K562 (cell line): ENCODE results near the gene ACAD8. TPM values are rescaled to one million over a fixed set of nuclear protein-coding genes. Genes with fewer than 3 reads are reported as not detected.
A peak's percentile ranks its signal among the peaks of the same experiment; 100 is the strongest.

Experiments
- BMI1 ChIP-seq: fragments of 150-350 bp; IDR thresholded peaks from 2 replicates; pipeline ENCODE4 v1.6.1; 2014; ENCODE audit warnings: low read length
- C11orf30 ChIP-seq: fragments of 450-650 bp; IDR thresholded peaks from 2 replicates; pipeline ENCODE4 v1.6.1; 2016; ENCODE audit warnings: low read depth, mild to moderate bottlenecking
- ELF4 ChIP-seq: fragments of 450-650 bp; formaldehyde crosslinking; IDR thresholded peaks from 2 replicates; pipeline ENCODE4 v1.4.0; 2022; ENCODE audit warnings: missing genetic modification characterization
- ESRRA ChIP-seq: fragments of 450-650 bp; IDR thresholded peaks from 2 replicates; pipeline ENCODE4 v1.6.1; 2014; ENCODE audit warnings: low read depth, mild to moderate bottlenecking, moderate library complexity, borderline replicate concordance
- ETS1 ChIP-seq: conservative IDR thresholded peaks from 2 replicates; pipeline ENCODE4 v1.6.1; 2011; ENCODE audit warnings: low read depth, mild to moderate bottlenecking, low read length; ENCODE audit not compliant: control insufficient read depth
- HMG20B ChIP-seq: fragments of 250-450 bp; sonication (Bioruptor Pico); IDR thresholded peaks from 2 replicates; pipeline ENCODE4 v1.5.0; 2021; ENCODE audit warnings: mild to moderate bottlenecking
- IFI16 ChIP-seq: fragments of 250-450 bp; sonication (Bioruptor Pico); IDR thresholded peaks from 2 replicates; pipeline ENCODE4 v2.1.2; 2022; ENCODE audit warnings: mild to moderate bottlenecking, inconsistent platforms
- KLF1 ChIP-seq: fragments of 450-650 bp; IDR thresholded peaks from 2 replicates; pipeline ENCODE4 v1.6.1; 2016; ENCODE audit warnings: missing genetic modification characterization, missing compliant biosample characterization
- MAFF ChIP-seq: IDR thresholded peaks from 2 replicates; pipeline ENCODE4 v1.6.1; 2012; ENCODE audit warnings: low read length, improper control_type of control experiment
- NCOA4 ChIP-seq: fragments of 450-650 bp; IDR thresholded peaks from 2 replicates; pipeline ENCODE4 v1.6.1; 2018; ENCODE audit warnings: mild to moderate bottlenecking; ENCODE audit not compliant: partially characterized antibody
- NCOR1 ChIP-seq: fragments of 450-650 bp; IDR thresholded peaks from 2 replicates; pipeline ENCODE4 v1.6.1; 2016; ENCODE audit warnings: mild to moderate bottlenecking, moderate library complexity
- NFE2 ChIP-seq: IDR thresholded peaks from 2 replicates; pipeline ENCODE4 v1.6.1; 2014; ENCODE audit warnings: antibody characterized with exemption, low read depth
- POLR2A ChIP-seq: fragments of 450-650 bp; conservative IDR thresholded peaks from 2 replicates; pipeline ENCODE4 v1.6.1; 2016
- SMAD1 ChIP-seq: fragments of 150-350 bp; IDR thresholded peaks from 2 replicates; pipeline ENCODE4 v1.6.1; 2014; ENCODE audit warnings: low read length, low read depth; ENCODE audit not compliant: partially characterized antibody
- ZBTB43 ChIP-seq: sonication (generic); formaldehyde crosslinking; IDR thresholded peaks from 2 replicates; pipeline ENCODE4 v1.8.0; 2023; ENCODE audit warnings: mild to moderate bottlenecking, missing genetic modification reagents
- ZBTB8A ChIP-seq: fragments of 450-650 bp; IDR thresholded peaks from 2 replicates; pipeline ENCODE4 v1.6.1; 2018; ENCODE audit warnings: mild to moderate bottlenecking, moderate library complexity; ENCODE audit not compliant: partially characterized antibody
- ZC3H4 ChIP-seq: sonication (generic); formaldehyde crosslinking; IDR thresholded peaks from 2 replicates; pipeline ENCODE4 v1.9.0; 2021; ENCODE audit warnings: missing genetic modification reagents, borderline replicate concordance
- ZNF175 ChIP-seq: fragments of 200-800 bp; sonication (Bioruptor generic); IDR thresholded peaks from 2 replicates; pipeline ENCODE4 v1.6.1; 2016; ENCODE audit warnings: low read depth, mild to moderate bottlenecking, missing genetic modification characterization, missing compliant biosample characterization
- ZNF217 ChIP-seq: sonication (generic); formaldehyde crosslinking; IDR thresholded peaks from 2 replicates; pipeline ENCODE4 v1.8.0; 2022; ENCODE audit warnings: mild to moderate bottlenecking, missing genetic modification reagents
- ZNF316 ChIP-seq: fragments of 450-650 bp; IDR thresholded peaks from 2 replicates; pipeline ENCODE4 v1.6.1; 2016
- ZNF764 ChIP-seq: fragments of 250-450 bp; sonication (Bioruptor Pico); IDR thresholded peaks from 2 replicates; pipeline ENCODE4 v1.4.0; 2020; ENCODE audit warnings: low read depth, mild to moderate bottlenecking, moderate library complexity
- polyA plus RNA-seq, 8 experiments: library from polyadenylated mRNA; depleted of rRNA in 4 of 8; stranded (reverse) in 5 of 8; unstranded in 3 of 8; fragments of >200 nt; fragmentation: Nextera tagmentation in 2 of 8; fragmentation: Illumina TruSeq in 1 of 8; extraction: Ambion mirVana in 2 of 8; extraction: Trizol in 1 of 8; gene quantifications; 2 replicates each; pipeline versions ENCODE4 v1.2.1 to v1.2.3, GENCODE V29; 2011 to 2014; ENCODE audit warnings: inconsistent platforms in 1 of 8, missing spikeins in 1 of 8
- total RNA-seq, 7 experiments: library from RNA; depleted of rRNA in 6 of 7; stranded (reverse); fragments of >200 nt in 6 of 7; fragmentation: Illumina TruSeq in 2 of 7; extraction: Trizol in 2 of 7; gene quantifications; 2 replicates each; pipeline versions ENCODE4 v1.2.1 to v1.2.3, GENCODE V29; 2011 to 2021; ENCODE audit warnings: low replicate concordance in 1 of 7
- TF ChIP-seq, protein P1 (sequence below): fragments of 450-650 bp; IDR thresholded peaks from 2 replicates; pipeline ENCODE4 v1.6.1; 2016; ENCODE audit warnings: borderline replicate concordance

Gene ACAD8
- total and polyA plus RNA-seq, 9 of the 15 experiments (the other 6 are each of a cell fraction or from before 2014, with no cell fraction given) = 6.5 to 34.1 (median 20.1) TPM

- TF ChIP-seq, protein P1, sequence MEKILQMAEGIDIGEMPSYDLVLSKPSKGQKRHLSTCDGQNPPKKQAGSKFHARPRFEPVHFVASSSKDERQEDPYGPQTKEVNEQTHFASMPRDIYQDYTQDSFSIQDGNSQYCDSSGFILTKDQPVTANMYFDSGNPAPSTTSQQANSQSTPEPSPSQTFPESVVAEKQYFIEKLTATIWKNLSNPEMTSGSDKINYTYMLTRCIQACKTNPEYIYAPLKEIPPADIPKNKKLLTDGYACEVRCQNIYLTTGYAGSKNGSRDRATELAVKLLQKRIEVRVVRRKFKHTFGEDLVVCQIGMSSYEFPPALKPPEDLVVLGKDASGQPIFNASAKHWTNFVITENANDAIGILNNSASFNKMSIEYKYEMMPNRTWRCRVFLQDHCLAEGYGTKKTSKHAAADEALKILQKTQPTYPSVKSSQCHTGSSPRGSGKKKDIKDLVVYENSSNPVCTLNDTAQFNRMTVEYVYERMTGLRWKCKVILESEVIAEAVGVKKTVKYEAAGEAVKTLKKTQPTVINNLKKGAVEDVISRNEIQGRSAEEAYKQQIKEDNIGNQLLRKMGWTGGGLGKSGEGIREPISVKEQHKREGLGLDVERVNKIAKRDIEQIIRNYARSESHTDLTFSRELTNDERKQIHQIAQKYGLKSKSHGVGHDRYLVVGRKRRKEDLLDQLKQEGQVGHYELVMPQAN = no peak
- TF ChIP-seq NCOR1 (no peak), ZBTB43 (CRISPR knock-in tag) (no peak), ZNF764 (CRISPR knock-in tag) (no peak), ZC3H4 (no peak), SMAD1 (no peak), ZNF217 (CRISPR knock-in tag) (no peak), C11orf30 (peak; percentile 90), ELF4 (CRISPR knock-in tag) (no peak), ZNF316 (peak; percentile 95), HMG20B (CRISPR knock-in tag) (no peak), NFE2 (peak; percentile 58), ETS1 (no peak), IFI16 (CRISPR knock-in tag) (no peak), BMI1 (no peak), POLR2A (no peak), MAFF (peak; percentile 71), NCOA4 (no peak), ESRRA (no peak), ZBTB8A (no peak), KLF1 (tag) (no peak), ZNF175 (CRISPR knock-in tag) (no peak)
Measured at GRCh38 chr11:134289167-134289566, 35.8 kb downstream of the ACAD8 start (continued).
